ENCODE results near the gene CPNE5. TPM values are rescaled to one million over a fixed set of nuclear protein-coding genes. Genes with fewer than 3 reads are reported as not detected.

Gene CPNE5
- total and polyA plus RNA-seq, 2 experiments from 2014 or later, result 0.30 to 1.2 TPM

DNA sequence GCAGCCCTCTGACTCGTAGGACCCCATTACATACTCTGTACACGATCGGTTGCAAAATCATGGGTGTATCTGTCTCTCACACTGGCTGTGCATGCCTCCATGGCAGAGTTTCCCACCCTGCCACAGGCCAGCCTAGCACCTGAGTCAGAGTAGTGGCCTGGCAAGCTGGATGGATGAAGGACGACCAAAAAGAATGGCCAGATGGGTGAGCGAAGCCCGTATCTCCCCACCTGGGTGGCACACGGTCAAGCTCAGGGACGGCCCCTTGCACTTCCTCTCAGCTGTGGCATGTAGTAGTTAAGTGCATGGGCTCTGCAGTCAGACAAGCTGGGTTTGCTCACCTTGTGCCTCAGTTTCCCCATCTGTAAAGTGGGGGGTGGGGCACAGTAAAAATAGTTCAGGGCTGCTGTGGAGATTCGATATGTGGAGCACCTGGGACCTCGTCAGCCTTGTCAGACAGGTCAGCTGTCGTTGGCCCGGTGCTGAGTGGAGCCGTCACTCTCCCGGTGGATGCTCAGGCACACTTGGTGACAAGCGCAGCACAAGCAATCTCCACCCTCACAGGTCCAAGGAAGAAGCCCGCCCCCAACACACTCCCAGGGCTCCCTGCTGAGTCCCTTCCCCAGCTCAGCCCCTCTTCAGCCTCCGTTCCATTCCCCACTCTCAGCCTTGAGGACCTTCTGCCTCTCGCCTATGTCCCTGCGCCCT is 12.6 kb downstream of the CPNE5 start:
- Histone ChIP-seq H2AFZ (no peak overlapping the region), H3K4me1 (ENCODE audit: insufficient read depth) (peaks cover 10% of the 10 kb centered on the region), H3K27ac (no peak overlapping the region), H3K27me3 (no peaks in the 10 kb centered on the region), H3K9me2 (replicated peaks; ENCODE audit: insufficient read depth) (no peaks in the 10 kb centered on the region), H3K9me3 (ENCODE audit: low read depth) (no peaks in the 10 kb centered on the region), H3K4me2 (no peak overlapping the region), H3K79me2 (no peaks in the 10 kb centered on the region), H3K4me3 (no peak overlapping the region), H4K20me1 (ENCODE audit: insufficient read depth, poor library complexity, severe bottlenecking) (no peaks in the 10 kb centered on the region), H3K36me3 (replicated peaks; ENCODE audit: insufficient read depth, low read depth) (no peaks in the 10 kb centered on the region)
- TF ChIP-seq EZH2phosphoT487 (IDR thresholded peaks at IDR 0.05; ENCODE audit: low read depth, severe bottlenecking, unreplicated experiment) (no peak), EZH2 (IDR thresholded peaks at IDR 0.05; ENCODE audit: borderline replicate concordance) (no peak)
- TF ChIP-seq, protein P1, sequence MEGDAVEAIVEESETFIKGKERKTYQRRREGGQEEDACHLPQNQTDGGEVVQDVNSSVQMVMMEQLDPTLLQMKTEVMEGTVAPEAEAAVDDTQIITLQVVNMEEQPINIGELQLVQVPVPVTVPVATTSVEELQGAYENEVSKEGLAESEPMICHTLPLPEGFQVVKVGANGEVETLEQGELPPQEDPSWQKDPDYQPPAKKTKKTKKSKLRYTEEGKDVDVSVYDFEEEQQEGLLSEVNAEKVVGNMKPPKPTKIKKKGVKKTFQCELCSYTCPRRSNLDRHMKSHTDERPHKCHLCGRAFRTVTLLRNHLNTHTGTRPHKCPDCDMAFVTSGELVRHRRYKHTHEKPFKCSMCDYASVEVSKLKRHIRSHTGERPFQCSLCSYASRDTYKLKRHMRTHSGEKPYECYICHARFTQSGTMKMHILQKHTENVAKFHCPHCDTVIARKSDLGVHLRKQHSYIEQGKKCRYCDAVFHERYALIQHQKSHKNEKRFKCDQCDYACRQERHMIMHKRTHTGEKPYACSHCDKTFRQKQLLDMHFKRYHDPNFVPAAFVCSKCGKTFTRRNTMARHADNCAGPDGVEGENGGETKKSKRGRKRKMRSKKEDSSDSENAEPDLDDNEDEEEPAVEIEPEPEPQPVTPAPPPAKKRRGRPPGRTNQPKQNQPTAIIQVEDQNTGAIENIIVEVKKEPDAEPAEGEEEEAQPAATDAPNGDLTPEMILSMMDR (IDR thresholded peaks at IDR 0.05; ENCODE audit: poor library complexity), result no peak
- WGBS (ENCODE audit: low lambda C conversion rate, missing lambda C conversion rate), result 92% methylated on average over 19 of the region's 19 CpGs
- DNase-seq (ENCODE audit: low spot score), result no peak

GRCh38 chr6:36825994-36826393 is 13.2 kb downstream of the CPNE5 start:
- TF ChIP-seq, protein P1 (IDR thresholded peaks at IDR 0.05; ENCODE audit: poor library complexity), result no peak
- TF ChIP-seq EZH2 (IDR thresholded peaks at IDR 0.05; ENCODE audit: borderline replicate concordance), result no peak
- no peak for TF ChIP-seq EZH2phosphoT487 (IDR thresholded peaks at IDR 0.05; ENCODE audit: low read depth, severe bottlenecking, unreplicated experiment)
- no peak for DNase-seq (ENCODE audit: low spot score)
- H3K27me3 ChIP-seq, result no peaks in the 10 kb centered on the region
- no peaks in the 10 kb centered on the region for H3K79me2 ChIP-seq
- no peaks in the 10 kb centered on the region for H4K20me1 ChIP-seq (ENCODE audit: insufficient read depth, poor library complexity, severe bottlenecking)
- H3K9me3 ChIP-seq (ENCODE audit: low read depth), result no peaks in the 10 kb centered on the region
- H3K36me3 ChIP-seq (replicated peaks; ENCODE audit: insufficient read depth, low read depth), result no peaks in the 10 kb centered on the region
- H3K27ac ChIP-seq, result no peak overlapping the region
- H3K4me2 ChIP-seq, result no peak overlapping the region
- H2AFZ ChIP-seq, result no peak overlapping the region
- no peaks in the 10 kb centered on the region for H3K9me2 ChIP-seq (replicated peaks; ENCODE audit: insufficient read depth)
- no peak overlapping the region for H3K4me3 ChIP-seq
- WGBS (ENCODE audit: low lambda C conversion rate, missing lambda C conversion rate), result 90% methylated on average over 8 of the region's 8 CpGs
- H3K4me1 ChIP-seq (ENCODE audit: insufficient read depth), result peaks cover 10% of the 10 kb centered on the region

- TF ChIP-seq, protein P1 (IDR thresholded peaks at IDR 0.05; ENCODE audit: poor library complexity), result no peak
- TF ChIP-seq EZH2phosphoT487 (IDR thresholded peaks at IDR 0.05; ENCODE audit: low read depth, severe bottlenecking, unreplicated experiment) (no peak), EZH2 (IDR thresholded peaks at IDR 0.05; ENCODE audit: borderline replicate concordance) (no peak)
- Histone ChIP-seq H3K4me2 (no peak overlapping the region), H4K20me1 (ENCODE audit: insufficient read depth, poor library complexity, severe bottlenecking) (no peaks in the 10 kb centered on the region), H3K36me3 (replicated peaks; ENCODE audit: insufficient read depth, low read depth) (no peaks in the 10 kb centered on the region), H2AFZ (no peak overlapping the region), H3K4me3 (no peak overlapping the region), H3K79me2 (no peaks in the 10 kb centered on the region), H3K9me2 (replicated peaks; ENCODE audit: insufficient read depth) (no peaks in the 10 kb centered on the region), H3K9me3 (ENCODE audit: low read depth) (no peaks in the 10 kb centered on the region), H3K27ac (no peak overlapping the region), H3K27me3 (no peaks in the 10 kb centered on the region), H3K4me1 (ENCODE audit: insufficient read depth) (peaks cover 6% of the 10 kb centered on the region)
- no peak for DNase-seq (ENCODE audit: low spot score)
- WGBS (ENCODE audit: low lambda C conversion rate, missing lambda C conversion rate), result 50% methylated on average over 6 of the region's 6 CpGs
Observed at GRCh38 chr6:36825452-36825851, 13.8 kb downstream of the CPNE5 start.
